ENCODE results near the gene EDAR. TPM values are rescaled to one million over a fixed set of nuclear protein-coding genes. Genes with fewer than 3 reads are reported as not detected.

EDAR gene
- total and polyA plus RNA-seq, 9 of the 15 experiments (the other 6 are each of a cell fraction or from before 2014, with no cell fraction given): 0.01 TPM; not detected in 8

DNA sequence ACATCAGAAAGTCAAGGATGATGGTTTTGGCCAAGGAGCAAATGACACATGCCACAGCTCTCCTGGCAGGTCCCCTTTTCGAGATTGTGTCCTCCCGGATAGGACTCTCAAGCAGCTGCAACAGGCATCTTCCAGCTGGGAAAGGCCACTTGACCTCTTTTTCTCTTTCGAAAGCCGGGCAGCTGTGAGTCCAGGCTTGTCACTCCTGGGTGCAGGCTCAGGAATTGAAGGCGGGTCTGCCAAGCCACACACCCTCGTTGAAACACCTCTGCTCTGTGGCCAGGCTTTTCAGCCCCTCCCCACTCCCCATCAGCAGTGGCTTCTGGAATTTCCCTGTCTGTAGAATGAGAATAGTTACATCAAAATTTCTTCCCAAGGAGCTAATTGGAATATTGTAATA lies 104.4 kb downstream of the EDAR start (continued):
- no peak for TF ChIP-seq SREBF2 (CRISPR knock-in tag; IDR thresholded peaks at IDR 0.05)
- TF ChIP-seq ZNF263 (CRISPR knock-in tag; IDR thresholded peaks at IDR 0.05; ENCODE audit: borderline replicate concordance): no peak
- TF ChIP-seq, protein P1, sequence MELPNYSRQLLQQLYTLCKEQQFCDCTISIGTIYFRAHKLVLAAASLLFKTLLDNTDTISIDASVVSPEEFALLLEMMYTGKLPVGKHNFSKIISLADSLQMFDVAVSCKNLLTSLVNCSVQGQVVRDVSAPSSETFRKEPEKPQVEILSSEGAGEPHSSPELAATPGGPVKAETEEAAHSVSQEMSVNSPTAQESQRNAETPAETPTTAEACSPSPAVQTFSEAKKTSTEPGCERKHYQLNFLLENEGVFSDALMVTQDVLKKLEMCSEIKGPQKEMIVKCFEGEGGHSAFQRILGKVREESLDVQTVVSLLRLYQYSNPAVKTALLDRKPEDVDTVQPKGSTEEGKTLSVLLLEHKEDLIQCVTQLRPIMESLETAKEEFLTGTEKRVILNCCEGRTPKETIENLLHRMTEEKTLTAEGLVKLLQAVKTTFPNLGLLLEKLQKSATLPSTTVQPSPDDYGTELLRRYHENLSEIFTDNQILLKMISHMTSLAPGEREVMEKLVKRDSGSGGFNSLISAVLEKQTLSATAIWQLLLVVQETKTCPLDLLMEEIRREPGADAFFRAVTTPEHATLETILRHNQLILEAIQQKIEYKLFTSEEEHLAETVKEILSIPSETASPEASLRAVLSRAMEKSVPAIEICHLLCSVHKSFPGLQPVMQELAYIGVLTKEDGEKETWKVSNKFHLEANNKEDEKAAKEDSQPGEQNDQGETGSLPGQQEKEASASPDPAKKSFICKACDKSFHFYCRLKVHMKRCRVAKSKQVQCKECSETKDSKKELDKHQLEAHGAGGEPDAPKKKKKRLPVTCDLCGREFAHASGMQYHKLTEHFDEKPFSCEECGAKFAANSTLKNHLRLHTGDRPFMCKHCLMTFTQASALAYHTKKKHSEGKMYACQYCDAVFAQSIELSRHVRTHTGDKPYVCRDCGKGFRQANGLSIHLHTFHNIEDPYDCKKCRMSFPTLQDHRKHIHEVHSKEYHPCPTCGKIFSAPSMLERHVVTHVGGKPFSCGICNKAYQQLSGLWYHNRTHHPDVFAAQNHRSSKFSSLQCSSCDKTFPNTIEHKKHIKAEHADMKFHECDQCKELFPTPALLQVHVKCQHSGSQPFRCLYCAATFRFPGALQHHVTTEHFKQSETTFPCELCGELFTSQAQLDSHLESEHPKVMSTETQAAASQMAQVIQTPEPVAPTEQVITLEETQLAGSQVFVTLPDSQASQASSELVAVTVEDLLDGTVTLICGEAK (IDR thresholded peaks at IDR 0.05): no peak
- TF ChIP-seq, protein P1 (CRISPR knock-in tag; IDR thresholded peaks at IDR 0.05): no peak
- no peak for TF ChIP-seq NCOA6 (IDR thresholded peaks at IDR 0.05)
- TF ChIP-seq ZFX (CRISPR knock-in tag; IDR thresholded peaks at IDR 0.05): no peak
- TF ChIP-seq RFX7 (CRISPR knock-in tag; IDR thresholded peaks at IDR 0.05): no peak

All from K562 (cell line).